Inflammatory macrophage treated with lipopolysaccharide for 4 hours (primary cell): ENCODE results near the gene RIN1.

Experiments
- DNase-seq: peaks from one replicate; pipeline ENCODE4 v3.0.0-alpha.2; 2020

The RIN1 gene

GRCh38 chr11:66293777-66294625 is 42.2 kb downstream of the RIN1 start:
- no peak for DNase-seq

DNA sequence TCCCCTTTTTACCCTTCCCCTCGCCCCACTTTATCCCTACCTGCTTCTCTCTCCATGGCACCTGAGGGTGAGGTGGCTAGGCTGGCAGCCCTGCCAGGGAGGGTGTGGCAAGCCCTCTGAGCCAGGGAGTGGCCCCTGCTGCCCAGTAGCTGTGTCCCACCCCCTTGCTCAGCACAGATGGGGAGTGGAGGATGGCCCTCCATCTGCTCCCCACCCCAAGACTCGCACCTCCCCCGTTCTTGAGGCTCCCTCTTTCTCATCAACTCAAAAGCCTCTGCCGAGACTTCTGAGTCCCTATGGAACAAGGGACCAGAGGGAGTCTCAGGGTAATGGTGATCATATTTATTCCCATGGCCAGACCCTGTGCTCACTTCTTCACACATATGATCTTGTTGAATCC is 42.9 kb downstream of the RIN1 start:
- no peak for DNase-seq

- DNase-seq: no peak
Observed at GRCh38 chr11:66292543-66293332, 43.5 kb downstream of the RIN1 start.

DNA sequence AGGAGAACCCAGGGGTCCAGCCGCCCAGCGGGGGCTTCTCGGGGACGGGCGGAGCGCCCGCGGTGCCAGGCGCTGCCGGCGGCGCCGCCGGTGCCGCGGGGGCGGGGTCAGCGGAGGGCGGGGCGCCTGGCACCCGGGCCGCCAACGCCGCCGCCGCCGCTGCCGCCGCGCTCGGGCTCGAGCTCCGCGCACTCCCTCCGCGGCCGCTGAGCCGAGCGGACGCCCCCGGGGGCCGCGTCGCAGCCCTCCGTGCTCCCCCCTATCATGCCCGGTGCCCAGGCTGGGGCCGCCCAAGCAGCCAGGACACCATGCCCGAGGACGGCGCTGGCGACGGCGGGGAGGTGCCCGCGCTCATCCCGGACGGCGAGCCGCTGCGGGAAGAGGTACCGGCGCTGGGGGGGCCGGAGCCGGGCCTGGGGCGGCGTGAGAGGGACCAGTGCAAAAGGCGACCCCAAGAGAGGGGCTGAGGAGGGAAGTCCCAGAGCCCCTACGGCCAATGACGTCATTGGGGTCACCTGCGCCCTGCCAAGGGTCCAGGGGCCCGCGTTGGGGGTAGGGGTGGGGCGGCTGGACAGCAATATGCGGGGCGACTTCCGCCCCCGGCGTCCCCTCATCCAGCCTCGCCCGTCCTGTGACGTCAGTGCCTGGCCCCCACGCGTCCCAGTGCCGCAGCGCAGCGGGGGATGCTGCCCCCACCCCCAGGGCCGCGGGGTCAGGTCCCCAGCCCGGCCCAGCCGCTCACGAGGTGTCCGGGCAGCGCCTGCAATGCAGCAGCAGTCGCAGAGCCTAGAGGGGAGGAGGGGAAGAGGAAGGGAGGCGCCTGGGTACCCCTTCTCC is 44.3 kb downstream of the RIN1 start, which contains the start of gene TMEM151A:
TMEM151A (plus strand) TSS at position 189 of the 837 bp plus-strand sequence; CDS start at position 309, 120 bp downstream.
- no peak for DNase-seq

GRCh38 chr11:66291303-66291705 is 44.9 kb downstream of the RIN1 start:
- no peak for DNase-seq

DNA sequence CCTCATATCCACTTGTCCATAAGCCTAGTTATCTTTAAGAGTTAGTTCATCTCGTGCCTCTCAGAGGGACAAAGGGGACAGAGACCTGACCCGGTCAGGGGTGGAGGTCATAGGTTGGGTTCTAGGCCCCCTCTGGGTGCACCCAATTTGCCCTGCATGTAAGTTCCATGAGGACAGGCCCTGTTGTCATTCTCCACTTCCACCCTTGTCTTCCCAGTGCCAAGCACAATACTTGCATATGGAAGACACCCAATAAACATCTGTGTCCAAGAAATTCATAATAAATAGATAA is 46.0 kb downstream of the RIN1 start:
- no peak for DNase-seq

DNA sequence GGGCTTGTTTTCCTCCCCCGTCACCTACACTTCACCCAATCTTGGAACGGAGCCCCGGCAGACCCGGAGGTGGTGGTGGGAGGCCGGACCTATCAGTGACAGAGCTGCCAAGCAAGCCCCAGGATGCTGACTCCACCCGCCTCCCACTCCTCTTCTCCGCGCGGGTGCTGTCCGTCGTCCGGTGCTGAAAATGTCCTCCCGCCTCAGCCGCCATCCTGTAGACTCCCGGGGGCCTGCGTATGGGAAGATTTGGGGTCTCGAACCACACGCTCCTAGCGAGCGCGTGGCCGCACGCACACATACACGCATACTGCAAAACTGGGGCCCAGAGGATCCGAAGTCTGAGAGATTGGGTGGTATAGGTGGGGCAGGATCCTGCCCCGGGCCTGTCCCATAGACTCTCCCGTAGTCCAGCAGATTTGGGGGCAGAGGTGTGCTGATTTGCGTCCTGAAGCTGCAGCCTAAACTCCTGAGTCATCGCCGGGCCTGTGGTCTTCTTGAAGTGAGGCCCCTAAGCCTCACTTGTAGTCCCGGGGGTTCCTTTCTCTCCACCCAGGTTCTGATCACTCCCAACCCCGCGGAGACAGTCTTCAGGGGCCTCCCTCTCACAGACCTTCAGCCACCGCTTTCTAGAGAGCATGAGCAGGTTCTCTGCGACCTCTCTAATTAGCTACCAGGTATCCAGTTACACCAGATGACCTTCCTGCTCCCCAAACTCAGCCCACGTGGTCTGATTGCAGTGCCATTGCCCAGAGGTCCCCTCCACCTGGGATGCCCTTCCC is 46.5 kb downstream of the RIN1 start:
- peak; percentile 69 for DNase-seq

DNA sequence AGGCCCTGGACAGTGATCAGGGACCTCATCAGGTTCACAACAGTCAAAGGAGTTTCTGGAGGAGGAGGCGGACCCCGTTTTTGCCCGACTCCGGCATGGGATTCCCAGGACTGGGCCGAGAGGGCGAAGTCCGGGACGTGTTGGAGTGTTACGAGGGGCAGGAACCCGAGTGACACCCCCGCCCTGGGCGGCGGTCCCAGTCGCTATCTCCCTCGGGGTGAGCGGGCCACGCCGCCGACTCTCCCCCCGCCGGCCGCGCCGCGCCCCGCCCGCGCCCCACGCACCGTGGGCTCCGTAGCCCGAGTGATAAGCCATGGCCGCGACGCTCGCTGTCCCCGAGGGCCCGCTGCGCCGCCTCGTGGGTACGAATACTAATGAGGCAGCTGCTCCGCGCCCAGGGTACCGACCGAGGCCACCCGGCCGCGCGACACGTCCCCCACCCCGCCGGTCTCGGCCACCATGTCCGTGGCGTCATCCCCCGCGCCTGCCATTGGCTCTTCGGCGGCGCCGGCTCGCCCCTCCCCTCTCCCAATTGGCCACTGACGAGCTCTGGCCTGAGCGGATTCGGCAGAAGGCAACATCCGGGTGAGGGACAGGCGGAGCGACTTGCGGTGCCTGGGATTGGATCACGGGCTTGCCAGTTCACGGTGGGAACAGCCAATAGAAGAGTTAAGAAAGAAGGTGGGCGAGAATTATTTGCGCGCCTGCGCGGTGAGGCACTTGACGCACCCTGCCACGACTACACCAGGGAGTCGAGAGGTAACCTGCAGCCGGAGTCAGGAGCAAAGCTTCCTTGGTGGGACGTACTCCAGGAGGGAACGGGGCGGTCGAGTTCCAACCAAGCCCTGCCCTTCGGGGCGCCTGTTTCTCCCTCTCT is 47.3 kb downstream of the RIN1 start, which contains the start of gene YIF1A:
YIF1A (minus strand) TSS at position 473 of the 877 bp plus-strand sequence; CDS start at position 315, 158 bp downstream.
- DNase-seq: peak; percentile 99

- no peak for DNase-seq
Observed at GRCh38 chr11:66287889-66288670, 48.2 kb downstream of the RIN1 start.

- DNase-seq: peak; percentile 18
Observed at GRCh38 chr11:66287211-66287888, 48.9 kb downstream of the RIN1 start.

GRCh38 chr11:66286699-66287098 is 49.5 kb downstream of the RIN1 start:
- DNase-seq: no peak

DNA sequence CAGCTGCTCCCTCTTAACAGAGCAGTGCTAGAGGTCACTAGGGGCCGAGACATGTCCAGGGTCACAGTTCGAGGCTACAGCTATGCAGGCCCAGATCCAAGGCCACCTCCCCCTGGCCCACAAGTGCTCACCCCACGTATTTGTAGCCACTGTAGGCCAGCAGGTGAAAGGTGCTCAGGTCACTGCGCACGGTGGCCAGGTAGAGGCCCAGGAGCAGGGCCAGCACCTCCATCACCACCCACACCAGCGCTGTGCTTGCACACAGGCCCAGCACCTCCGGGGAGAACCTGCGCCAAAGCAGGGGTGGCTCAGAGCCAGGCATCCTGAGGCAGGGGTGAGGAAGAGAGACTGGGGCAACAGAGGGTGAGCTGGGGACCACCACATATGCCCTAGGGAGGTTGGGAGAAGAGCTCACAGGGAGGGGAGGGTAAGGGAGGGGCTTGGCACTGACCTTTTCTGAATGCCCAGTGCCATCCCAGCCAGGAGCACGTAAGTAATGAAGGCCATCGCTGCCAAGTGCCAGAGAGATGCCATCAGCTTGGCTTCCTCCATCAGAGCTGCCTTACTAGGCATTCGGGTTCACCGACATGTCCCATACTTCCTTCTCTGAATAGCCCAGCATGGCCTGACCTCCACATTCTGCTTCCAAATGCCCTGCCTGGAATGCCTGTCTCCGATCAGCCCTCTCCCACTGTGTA is 50.8 kb downstream of the RIN1 start:
- DNase-seq: no peak

DNA sequence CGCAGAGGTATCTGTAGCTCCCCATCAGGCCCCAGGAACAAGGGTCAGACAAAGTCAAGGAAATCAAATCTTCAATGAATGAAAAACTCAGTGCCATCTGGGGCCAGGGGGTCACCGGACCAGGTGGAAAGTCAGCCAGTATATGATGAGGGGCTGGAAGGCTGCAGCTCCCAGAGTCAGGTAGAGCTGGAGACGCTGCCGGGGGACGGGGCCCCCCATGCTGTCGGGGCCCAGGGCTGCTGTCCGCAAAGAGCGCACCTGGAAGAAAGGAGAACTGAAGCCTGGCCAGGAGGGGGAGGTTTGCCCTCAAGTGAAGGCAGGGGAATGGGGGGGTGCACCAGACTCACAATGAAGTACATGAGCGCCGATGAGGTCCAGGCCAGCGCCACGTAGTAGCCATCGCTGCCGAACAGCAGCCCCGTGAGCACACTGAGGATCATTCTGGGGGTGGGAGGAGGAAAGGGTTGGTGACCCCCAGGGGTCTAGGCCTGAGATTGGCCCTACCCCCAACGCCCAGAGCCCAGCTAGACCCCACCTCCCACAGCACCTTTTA is 51.6 kb downstream of the RIN1 start:
- no peak for DNase-seq

DNA sequence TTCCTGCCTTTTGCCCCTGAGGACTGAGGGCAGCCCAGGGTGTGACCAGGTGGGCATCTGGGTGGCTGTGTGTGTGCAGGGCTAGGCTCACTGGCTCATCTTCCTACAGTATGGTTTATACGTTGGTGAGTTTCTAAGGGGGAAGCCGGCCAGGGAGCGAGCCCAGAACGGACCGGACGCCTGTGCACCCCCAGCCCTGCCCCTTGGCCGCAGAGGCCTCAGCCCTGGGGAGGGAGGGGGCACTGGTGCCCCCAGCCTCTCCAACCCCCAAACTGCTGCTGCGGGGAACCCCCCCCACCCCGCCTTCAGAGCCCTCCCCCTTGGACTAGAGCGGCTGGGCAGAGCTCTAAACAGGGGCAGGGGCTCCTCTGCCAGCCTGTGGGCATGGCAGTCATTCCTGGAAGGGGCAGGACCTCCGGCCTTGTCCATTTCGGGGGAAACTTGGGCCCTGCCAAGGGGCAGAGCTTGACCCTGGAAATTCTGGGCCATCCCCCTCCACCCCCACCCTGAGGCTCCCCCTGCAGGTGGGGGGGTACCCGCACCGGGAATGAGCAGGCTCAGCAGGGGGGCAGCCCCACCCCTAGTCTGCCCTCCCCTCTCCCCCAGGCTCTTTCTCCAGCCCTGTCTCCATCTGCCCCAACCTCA is 52.7 kb downstream of the RIN1 start:
- DNase-seq: no peak

- DNase-seq: peak; percentile 98
Observed at GRCh38 chr11:66282468-66283455, 53.5 kb downstream of the RIN1 start.
